ENCODE data around the gene NUBPL. TPM values are rescaled to one million over a fixed set of nuclear protein-coding genes. Genes with fewer than 3 reads are reported as not detected.

Gene NUBPL
- polyA plus RNA-seq, 1 donor (not counting 4 experiments of a cell fraction or from before 2014, with no cell fraction given), result 18.8 TPM

DNA sequence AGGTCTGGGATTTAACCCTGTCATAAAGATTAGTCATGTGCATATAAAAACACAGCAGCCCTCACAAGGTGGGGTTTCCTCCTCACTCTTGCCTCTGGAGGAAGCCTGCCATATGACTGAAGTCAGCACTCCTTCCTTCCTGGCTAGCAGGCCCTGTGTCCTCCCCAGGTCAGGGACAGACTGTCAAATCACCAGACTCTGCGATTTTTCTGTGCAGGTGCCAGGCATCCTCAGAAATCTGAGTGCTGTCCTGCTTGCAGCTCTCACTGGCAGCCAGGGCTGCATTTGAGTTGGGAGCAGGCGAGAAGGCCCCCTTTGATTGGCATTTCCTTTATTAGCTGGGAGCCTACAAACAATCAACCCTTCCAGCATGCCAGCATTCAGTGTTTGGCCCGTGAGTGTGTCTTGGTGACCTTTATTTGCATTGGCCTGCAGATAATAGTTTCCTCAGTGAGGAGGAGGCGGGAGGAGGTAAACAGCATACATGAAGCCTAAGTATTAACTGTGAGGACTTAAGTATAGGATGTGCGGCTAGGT is 332.1 kb downstream of the NUBPL start:
- DNase-seq (ENCODE audit: low read depth, low spot score) (no peak), FAIRE-seq (no peak)
- Histone ChIP-seq H3K36me3 (ENCODE audit: control insufficient read depth in 2 of 2, extremely low read depth in 1 of 2, insufficient read depth in 2 of 2, low read length in 2 of 2) (no peaks in the 10 kb centered on the region), H3K27ac (ENCODE audit: control insufficient read depth, insufficient read depth, low read length) (no peak overlapping the region), H3K9ac (ENCODE audit: control insufficient read depth, extremely low read depth, insufficient read depth, low read length) (no peak overlapping the region), H3K27me3 (ENCODE audit: control insufficient read depth, extremely low read depth, insufficient read depth, low read length) (no peaks in the 10 kb centered on the region), H3K79me2 (ENCODE audit: control insufficient read depth, insufficient read depth, low read length) (no peaks in the 10 kb centered on the region), H3K4me3 (ENCODE audit: control insufficient read depth in 2 of 3, extremely low read depth in 1 of 3, insufficient read depth in 2 of 3, low read depth in 1 of 3, low read length in 3 of 3) (no peak overlapping the region), H2AFZ (ENCODE audit: control insufficient read depth, low read length) (no peak overlapping the region), H4K20me1 (ENCODE audit: control insufficient read depth, extremely low read depth, insufficient read depth, low read length) (no peaks in the 10 kb centered on the region), H3K9me3 (ENCODE audit: control insufficient read depth, low read depth, low read length) (no peaks in the 10 kb centered on the region), H3K9me1 (ENCODE audit: control insufficient read depth, extremely low read depth, insufficient read depth, low read length) (no peaks in the 10 kb centered on the region), H3K4me2 (ENCODE audit: control insufficient read depth, extremely low read depth, insufficient read depth, low read depth, low read length) (no peak overlapping the region), H3K4me1 (ENCODE audit: control insufficient read depth, extremely low read depth, insufficient read depth, low read length) (peaks cover 24% of the 10 kb centered on the region)
- dilution Hi-C loops (cut with MboI; ENCODE audit: extremely low pct_ligation_motif_present, low sequenced_read_pairs), result no loop called here
- TF ChIP-seq, protein P1, sequence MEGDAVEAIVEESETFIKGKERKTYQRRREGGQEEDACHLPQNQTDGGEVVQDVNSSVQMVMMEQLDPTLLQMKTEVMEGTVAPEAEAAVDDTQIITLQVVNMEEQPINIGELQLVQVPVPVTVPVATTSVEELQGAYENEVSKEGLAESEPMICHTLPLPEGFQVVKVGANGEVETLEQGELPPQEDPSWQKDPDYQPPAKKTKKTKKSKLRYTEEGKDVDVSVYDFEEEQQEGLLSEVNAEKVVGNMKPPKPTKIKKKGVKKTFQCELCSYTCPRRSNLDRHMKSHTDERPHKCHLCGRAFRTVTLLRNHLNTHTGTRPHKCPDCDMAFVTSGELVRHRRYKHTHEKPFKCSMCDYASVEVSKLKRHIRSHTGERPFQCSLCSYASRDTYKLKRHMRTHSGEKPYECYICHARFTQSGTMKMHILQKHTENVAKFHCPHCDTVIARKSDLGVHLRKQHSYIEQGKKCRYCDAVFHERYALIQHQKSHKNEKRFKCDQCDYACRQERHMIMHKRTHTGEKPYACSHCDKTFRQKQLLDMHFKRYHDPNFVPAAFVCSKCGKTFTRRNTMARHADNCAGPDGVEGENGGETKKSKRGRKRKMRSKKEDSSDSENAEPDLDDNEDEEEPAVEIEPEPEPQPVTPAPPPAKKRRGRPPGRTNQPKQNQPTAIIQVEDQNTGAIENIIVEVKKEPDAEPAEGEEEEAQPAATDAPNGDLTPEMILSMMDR (optimal IDR thresholded peaks at IDR 0.05 in 1 of 3, IDR thresholded peaks at IDR 0.05 in 1 of 3, conservative IDR thresholded peaks at IDR 0.05 in 1 of 3; ENCODE audit: extremely low read depth in 1 of 3, insufficient read depth in 2 of 3, low read length in 3 of 3), result no peak
- TF ChIP-seq EZH2 (IDR thresholded peaks at IDR 0.05; ENCODE audit: low read length), result no peak

DNA sequence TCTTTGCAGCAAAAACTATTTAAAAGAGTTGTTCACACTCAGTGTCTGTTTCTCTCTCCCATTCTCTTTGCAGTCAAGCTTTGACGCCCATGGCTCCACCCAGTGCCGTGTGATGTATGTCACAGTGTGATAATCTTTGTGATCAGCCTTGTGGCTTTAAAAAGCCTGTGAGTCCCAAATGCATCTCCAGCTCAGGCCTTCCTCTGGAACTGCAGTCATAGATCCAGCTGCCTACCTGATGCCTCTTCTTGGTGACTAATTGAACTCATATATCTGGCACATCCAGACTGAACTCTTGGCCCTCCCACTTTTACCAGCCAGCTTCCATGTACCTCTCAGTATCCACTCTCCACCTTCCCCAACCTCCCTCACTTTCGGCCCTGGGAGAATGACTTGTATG is 333.1 kb downstream of the NUBPL start:
- no peak overlapping the region for H3K4me3 ChIP-seq (ENCODE audit: control insufficient read depth in 2 of 3, extremely low read depth in 1 of 3, insufficient read depth in 2 of 3, low read depth in 1 of 3, low read length in 3 of 3)
- peak overlapping the region; percentile 49 for H3K4me2 ChIP-seq (ENCODE audit: control insufficient read depth, extremely low read depth, insufficient read depth, low read depth, low read length)
- TF ChIP-seq EZH2 (IDR thresholded peaks at IDR 0.05; ENCODE audit: low read length), result no peak
- TF ChIP-seq, protein P1 (optimal IDR thresholded peaks at IDR 0.05 in 1 of 3, IDR thresholded peaks at IDR 0.05 in 1 of 3, conservative IDR thresholded peaks at IDR 0.05 in 1 of 3; ENCODE audit: extremely low read depth in 1 of 3, insufficient read depth in 2 of 3, low read length in 3 of 3), result no peak
- no peaks in the 10 kb centered on the region for H4K20me1 ChIP-seq (ENCODE audit: control insufficient read depth, extremely low read depth, insufficient read depth, low read length)
- H3K79me2 ChIP-seq (ENCODE audit: control insufficient read depth, insufficient read depth, low read length), result no peaks in the 10 kb centered on the region
- H3K9me1 ChIP-seq (ENCODE audit: control insufficient read depth, extremely low read depth, insufficient read depth, low read length), result no peaks in the 10 kb centered on the region
- H3K27me3 ChIP-seq (ENCODE audit: control insufficient read depth, extremely low read depth, insufficient read depth, low read length), result no peaks in the 10 kb centered on the region
- H3K9ac ChIP-seq (ENCODE audit: control insufficient read depth, extremely low read depth, insufficient read depth, low read length), result peak overlapping the region; percentile 17
- H3K36me3 ChIP-seq (ENCODE audit: control insufficient read depth in 2 of 2, extremely low read depth in 1 of 2, insufficient read depth in 2 of 2, low read length in 2 of 2), result no peaks in the 10 kb centered on the region
- peak overlapping the region; percentile 37 for H2AFZ ChIP-seq (ENCODE audit: control insufficient read depth, low read length)
- no peaks in the 10 kb centered on the region for H3K9me3 ChIP-seq (ENCODE audit: control insufficient read depth, low read depth, low read length)
- dilution Hi-C loops (cut with MboI; ENCODE audit: extremely low pct_ligation_motif_present, low sequenced_read_pairs), result no loop called here
- no peak for DNase-seq (ENCODE audit: low read depth, low spot score)
- FAIRE-seq, result peak; percentile 61
- H3K4me1 ChIP-seq (ENCODE audit: control insufficient read depth, extremely low read depth, insufficient read depth, low read length), result peaks cover 24% of the 10 kb centered on the region
- peak overlapping the region; percentile 85 for H3K27ac ChIP-seq (ENCODE audit: control insufficient read depth, insufficient read depth, low read length)
